GM21528 (cell line): Measurements from ENCODE around the gene TNFRSF11A.
A peak's percentile ranks its signal among the peaks of the same experiment; 100 is the strongest.

ENCODE experiments used
- ATAC-seq: cut with Tn5 transposase; IDR thresholded peaks from one replicate; pipeline ENCODE4 v1.9.1; 2021; ENCODE audit warnings: mild to moderate bottlenecking, moderate library complexity; ENCODE audit not compliant: unreplicated experiment, low FRiP score

TNFRSF11A gene

DNA sequence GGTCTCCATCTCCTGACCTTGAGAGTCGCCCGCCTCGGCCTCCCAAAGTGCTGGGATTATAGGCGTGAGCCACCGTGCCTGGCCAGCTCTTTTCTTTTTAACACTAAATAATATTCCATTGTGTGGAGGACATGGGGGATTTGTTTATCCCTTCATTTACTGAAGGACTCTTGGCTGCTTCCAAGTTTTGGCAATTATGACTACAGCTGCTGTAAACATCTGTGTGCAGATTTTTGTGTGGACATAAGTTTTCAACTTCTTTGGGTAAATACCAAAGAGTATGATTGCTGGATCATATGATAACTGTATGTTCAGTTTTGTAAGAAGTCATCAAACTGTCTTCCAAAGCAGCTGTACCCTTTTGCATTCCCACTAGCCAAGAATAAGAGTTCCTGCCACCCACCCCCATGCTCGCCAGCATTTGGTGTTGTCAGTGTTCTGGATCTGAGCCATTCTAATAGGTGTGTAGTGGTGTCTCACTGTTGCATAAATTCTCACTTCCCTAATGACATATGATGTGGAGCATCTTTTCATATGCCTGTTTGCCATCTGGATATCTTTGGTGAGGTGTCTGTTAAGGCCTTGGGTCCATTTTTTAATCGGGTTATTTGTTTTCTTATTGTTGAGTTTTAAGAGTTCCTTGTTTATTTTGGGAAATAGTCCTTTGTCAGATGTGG lies 52.2 kb downstream of the TNFRSF11A start:
- ATAC-seq = no peak

DNA sequence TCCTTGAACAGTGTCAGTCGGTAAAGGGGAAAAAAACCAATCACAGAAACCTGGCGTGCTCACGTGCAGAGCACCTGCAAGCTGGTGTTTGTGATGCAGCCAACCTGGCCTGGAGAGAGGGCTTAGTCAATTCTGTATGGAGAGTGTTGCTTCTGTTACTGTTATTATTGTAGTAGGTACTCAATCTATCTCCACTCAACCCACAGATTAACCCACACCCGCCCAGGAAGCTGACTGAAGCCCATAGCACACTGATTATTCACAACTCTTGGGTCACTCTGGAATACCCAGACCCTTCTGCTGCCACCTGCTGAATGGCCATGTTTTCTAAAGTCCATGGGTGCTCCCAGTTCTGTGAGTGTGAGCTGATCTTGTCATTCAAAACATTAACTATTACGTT lies 53.9 kb downstream of the TNFRSF11A start:
- no peak for ATAC-seq

DNA sequence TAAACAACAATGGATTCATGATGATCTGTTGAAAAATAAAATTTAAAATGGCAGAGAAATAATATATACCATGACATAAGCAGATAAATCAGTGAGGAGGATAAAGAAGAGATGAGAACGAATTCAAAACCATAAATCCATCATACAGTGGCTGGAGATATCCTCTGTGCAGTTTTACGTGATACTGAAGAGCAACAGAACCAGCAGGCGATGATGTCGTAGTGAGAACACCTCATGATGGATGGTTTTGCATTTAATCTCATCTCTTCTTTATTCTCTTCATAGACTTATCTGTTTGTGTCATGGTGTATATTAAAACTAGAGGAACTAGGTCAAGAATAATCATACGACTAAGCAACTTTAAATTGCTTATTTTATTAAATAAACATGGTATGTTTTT lies 56.3 kb downstream of the TNFRSF11A start:
- no peak for ATAC-seq

DNA sequence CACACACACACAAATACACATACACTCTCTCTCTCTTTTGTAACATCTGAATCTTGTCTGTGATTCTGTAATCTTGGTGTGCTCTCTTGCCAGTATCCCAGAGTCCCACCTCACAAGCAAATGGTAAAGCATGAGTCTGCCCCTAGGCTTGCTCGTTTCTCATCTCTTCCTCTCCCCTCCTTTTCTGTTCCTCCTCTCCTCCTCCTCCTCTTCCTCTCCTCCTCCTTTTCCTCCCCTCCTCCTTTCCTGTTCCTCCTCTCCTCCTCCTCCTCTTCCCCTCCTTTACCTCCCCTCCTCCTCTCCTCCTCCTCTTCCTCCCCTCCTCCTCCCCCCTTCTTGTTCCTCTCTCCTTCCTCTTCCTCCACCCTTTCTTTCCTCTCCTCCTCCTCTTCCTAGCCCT lies 59.0 kb downstream of the TNFRSF11A start:
- no peak for ATAC-seq

DNA sequence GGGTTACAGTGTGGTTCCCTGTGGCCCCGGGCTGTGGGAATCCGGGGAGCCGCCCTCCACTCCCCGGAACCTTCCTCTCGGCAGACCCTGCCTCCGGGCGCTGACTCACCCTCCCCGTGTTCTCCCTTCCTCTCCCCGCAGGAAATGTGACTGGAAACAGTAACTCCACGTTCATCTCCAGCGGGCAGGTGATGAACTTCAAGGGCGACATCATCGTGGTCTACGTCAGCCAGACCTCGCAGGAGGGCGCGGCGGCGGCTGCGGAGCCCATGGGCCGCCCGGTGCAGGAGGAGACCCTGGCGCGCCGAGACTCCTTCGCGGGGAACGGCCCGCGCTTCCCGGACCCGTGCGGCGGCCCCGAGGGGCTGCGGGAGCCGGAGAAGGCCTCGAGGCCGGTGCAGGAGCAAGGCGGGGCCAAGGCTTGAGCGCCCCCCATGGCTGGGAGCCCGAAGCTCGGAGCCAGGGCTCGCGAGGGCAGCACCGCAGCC lies 59.5 kb downstream of the TNFRSF11A start:
- no peak for ATAC-seq

DNA sequence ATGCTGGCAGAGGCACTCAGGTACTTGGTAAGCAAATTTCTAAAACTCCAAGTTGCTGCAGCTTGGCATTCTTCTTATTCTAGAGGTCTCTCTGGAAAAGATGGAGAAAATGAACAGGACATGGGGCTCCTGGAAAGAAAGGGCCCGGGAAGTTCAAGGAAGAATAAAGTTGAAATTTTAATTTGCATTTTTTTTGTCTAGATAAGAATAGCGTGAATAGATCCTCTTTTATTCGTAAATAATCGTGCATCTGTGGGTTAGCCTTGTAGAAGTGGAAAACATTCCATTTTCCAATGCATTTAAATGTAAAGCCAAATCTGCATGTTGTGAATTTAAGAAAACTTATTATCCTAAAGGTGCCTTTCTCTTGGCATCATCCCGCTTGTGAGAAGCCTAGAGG lies 61.0 kb downstream of the TNFRSF11A start:
- no peak for ATAC-seq

DNA sequence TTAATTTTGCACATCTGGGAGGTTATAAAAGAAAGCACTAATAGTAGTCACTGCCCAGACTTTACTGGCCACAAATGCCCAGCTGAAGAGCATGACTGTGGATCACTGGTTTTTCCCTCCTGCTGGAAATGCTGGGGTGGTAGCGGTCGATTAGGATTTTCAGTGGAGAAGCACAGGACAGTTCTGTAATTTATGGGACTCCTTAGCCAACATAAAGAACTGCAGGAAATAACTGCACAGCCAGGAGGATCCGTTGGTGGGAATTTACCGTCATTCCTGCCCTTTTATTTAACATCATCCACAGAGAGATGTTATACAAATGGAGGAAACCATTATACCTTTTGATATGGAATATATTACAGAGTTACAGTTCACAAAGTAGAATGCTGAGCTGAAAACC lies 61.5 kb downstream of the TNFRSF11A start:
- ATAC-seq = no peak

DNA sequence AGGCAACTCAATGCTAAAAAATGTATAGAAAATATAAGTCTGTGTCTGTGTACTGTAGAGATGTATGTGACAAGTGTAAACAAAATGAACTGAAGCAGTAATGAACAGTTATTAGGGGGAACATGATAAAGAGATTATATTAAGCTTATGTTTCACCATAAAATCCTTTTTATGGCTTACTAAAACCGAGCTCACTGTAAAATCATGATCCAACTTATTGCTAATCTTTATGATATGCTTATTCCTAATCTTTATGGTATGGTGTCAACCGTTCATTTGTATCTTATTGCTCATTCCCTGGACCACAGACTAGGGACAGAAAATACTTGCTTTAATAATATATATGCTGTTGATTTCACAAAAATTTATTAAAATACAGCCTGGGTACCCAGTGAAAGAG lies 62.1 kb downstream of the TNFRSF11A start:
- ATAC-seq = no peak

DNA sequence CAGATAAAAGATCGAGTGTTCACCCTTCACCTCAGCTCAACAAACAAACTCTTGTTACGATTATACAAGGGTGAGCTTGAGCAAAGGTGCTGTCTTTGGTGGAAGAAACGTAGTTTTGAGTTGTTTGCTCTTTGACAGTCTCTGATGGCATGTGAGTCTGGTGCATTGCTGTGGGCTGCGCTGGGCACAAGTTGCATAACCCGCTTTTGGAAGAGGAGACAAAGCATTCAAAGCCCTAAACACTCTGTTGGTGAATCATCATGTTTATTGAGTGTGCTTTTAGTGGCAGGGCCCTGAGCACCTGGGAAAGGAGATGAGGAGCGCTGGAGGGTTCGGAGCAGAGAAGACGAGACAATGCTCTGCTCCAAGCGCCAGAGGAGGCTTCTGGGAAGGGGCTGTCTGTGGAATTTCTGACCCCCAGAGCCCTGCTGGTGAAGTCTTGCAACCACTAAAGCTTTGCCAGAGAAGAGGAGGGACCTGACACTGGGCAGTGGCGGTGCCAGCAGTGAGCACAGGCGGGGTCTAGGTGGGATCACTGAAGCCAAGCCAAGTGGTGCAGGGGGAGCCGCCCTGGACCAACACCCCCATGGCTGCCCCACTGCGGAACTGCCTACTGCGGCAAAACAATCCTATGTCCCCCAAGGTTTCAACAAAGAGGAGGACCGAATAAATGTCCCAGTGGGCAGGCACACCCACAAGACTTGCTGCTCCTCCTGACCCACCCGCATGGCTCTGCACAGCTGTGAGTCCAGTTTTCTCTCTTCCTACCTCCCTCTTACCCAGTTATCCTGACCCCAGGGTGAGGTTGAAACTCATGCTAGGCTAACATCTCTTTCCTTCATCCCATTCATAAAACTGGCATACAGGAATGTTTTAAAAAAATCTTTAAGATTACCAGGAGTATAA lies 64.0 kb downstream of the TNFRSF11A start:
- no peak for ATAC-seq

DNA sequence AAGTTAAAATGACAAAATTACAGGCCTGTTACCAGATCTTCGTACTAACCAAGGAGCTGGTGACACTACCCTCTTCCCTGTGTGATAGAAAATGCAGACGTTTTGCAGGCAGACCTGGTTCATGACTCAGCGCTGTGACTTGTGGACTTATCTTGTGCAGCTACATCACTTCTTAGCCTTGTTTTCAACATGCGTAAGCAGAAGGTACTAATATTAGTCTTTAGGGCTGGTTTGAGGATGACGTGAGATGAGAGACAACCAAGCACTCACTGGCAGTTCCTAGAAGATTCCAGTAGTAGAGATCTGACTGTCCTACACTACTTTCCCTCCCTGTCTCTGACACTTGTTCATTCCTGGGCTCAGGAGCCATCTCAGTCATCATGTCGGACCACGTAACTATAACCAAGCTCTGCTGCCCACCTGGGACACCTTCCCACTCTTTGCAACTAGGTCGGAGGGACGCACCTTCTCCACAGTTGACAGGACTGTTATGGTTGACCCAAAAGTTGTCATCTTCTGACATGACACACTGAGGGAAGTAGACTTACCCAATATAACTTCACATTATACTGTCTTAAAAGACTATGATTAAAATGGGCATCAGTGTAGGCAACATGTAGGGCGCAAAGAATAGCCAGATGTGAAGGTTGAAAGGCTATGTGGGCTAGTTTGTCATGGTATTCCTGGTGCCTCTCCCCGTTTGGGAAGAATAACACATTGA lies 64.8 kb downstream of the TNFRSF11A start:
- ATAC-seq = no peak

DNA sequence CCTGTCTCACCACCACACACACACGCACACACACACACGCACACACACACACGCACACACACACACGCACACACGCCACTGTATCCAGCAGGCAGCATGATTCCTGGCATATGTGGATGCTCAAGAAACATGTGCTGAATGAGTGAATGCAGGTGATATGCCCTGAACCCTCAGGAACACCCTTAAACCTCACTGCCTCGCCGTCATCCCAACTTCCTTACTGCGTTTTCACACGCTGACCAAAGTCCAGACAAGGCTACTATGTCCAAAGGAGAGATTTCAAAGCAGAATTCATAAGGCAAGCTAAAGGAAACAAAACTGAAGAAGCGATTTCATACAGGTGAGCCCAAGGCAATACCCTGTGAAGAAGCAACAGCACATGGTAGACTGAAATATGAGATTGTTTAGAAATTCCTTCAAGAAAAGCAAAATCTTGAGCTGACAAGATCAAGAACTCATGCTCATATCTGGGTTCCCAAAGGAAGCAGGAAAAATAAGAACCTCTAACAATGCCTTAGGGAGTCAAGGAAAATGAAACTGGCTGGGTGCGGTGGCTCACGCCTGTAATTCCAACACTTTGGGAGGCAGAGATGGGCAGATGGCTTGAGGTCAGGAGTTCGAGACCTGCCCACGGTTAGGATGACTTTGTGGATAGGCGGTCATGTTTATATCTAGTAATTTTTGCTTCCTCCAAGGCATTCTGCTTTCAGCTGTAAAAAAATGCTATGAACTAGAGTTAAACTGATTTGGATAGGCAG lies 69.1 kb downstream of the TNFRSF11A start:
- ATAC-seq = no peak

DNA sequence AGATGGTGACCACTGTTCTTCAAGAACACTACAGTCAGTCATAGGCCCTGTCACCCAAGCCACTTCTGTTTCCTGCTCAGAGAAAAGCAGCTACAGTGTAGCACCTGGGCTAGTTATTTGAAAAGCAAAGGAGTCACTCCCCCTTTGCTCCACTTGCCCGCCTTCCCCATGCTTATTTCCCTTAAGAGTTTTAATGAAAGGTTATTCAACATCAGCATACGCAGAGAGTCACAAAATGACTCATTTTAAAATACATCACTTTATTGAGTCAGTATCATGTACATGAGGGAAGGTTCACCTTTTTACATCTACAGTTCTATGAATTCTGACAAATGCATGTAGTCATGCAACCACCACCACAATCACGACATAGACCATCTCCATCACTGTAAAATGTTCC lies 71.3 kb downstream of the TNFRSF11A start:
- no peak for ATAC-seq

DNA sequence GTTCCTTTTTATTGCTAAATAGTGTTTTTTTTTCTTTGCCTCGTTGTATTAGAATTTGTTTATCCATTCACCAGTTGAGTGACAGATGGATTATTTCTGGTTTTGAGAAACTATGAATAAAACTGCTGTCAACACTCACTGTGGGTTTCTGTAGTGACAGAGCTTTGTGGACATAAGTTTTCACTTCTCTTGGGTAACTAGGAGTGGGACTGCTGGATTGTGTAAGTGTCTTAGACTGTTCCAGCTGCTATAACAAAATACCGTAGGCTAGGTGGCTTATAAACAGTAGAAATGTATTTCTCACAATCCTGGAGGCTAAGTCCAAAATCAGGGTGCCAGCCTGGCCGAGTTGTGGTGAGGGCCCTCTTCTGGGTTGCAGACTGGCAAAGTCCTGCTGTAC lies 71.9 kb downstream of the TNFRSF11A start:
- no peak for ATAC-seq

DNA sequence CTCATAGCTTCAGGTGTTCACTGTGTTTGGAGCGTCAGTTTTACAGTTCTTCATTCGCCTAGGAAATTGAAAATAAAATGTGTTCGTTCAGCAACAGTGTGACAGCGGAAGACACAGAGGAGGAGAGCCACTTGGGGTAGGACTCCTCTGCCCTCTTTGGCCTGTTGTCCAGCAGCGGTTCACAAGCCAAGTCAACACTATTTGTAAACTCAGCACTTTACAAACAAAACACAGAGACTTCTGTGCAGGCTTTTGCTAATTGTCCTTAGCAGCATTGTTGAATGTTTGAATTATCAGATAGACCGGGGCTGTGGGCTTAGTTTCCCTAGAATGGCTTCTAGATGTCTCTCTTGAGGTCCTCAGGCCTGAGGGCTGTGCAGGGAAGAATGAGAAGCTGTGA lies 73.2 kb downstream of the TNFRSF11A start:
- no peak for ATAC-seq

DNA sequence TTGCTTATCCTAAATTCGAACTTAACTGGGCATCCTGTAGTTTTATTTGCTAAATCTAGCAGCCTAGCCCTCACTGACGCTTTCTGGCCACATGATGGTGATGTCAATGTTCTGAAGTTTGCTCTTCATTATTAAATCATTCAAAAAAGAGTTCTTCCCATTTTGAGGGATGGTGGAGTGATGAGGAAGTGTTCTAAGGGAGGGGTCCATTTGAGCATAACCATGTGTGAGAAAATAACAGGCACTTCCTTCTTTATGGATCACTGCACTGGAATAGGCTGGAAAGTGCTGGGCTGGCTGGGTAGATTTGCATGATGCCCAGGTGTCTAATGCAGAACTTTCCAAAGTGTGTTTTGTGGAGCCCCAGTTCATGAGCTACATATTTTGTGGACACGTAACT lies 74.2 kb downstream of the TNFRSF11A start:
- no peak for ATAC-seq

DNA sequence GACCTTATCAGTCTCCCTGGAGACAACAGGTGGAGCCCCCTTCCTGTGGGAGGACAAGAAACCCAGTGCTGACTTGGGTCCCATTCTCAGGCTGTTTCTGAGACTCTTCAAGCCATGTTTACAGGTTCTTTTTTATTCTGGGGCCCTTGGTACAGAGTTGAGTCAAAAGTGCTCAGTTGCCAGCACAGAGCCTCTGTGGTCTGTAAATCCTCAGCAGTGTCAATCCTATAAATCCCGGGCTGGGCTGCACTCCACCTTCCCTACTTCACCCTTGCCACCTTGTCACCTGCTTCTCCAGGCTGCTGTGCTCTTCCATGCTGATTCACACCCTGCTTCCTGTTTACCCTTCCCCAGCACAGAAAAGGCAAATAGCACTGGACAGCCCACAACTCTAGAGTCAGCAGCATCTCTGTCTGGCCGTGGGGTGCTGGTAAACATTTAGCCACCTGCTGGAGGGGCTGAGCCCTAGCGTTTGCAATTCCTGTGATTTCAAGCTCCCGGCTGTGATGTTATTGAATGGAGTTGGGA lies 74.7 kb downstream of the TNFRSF11A start:
- ATAC-seq = peak; percentile 57

DNA sequence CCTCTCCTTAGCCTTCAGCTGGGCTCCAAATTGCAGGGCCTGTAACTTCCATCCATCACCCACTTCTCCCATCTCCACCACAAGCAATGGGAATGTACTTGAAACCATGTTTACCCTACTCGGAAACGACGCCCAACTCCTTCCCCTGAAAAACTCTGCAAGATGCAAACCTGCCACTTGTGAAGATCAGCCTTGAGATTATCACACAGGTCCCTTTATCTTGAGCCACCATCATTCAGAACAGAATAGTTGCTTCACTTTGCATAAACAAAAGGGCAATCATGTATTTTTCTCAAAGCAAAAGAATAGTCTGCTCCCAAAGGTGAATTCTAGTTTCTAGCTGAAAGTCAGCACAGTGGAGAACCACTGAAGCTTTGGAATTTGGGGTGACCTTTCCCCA lies 75.8 kb downstream of the TNFRSF11A start:
- no peak for ATAC-seq

DNA sequence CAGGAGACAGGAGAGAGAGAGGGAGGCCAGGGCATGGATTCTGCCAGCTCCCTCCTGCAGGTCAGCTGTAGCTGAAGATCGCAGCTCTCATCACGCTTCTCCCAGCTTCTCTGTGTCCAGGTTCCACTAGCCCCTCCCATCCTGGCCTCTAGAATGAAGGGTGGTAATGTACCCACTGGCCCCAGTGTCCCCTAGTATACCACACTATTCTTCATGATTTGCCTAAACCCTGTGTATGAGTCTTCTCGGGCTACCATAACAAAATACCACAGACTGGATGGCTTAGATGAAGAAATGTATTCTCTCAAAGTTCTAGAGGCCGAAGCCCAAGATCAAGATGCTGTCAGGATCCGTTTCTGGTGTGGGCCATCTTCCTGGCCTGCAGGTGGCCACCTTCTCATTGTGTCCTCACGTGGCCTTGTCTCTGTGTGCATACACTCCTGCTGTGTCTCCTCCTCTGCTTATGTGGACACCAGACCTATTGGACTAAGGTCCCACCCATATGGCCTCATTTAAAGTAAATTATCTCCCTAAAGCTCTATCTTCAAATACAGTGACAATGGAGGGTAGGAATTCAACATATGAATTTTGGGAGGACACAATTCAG lies 77.3 kb downstream of the TNFRSF11A start:
- no peak for ATAC-seq

DNA sequence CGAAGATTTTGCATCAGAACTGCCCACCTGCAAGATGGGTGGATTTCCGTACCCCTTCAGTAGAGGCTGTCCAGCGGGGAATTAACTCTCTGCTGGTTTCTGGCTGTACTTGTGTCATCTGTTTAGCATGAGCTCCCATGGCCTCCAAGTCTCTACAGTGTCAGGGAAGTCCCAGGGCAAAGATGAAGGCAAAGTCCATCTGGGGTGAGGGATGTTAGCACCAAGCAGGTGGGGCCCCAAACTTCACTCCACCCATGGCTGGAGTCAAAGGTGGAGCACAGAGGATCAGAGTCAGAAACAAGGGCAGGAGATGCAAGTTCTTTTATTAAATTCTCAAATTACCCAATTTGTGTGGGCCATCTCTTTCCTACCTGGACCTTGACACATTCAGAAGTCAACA lies 78.0 kb downstream of the TNFRSF11A start:
- ATAC-seq = no peak

DNA sequence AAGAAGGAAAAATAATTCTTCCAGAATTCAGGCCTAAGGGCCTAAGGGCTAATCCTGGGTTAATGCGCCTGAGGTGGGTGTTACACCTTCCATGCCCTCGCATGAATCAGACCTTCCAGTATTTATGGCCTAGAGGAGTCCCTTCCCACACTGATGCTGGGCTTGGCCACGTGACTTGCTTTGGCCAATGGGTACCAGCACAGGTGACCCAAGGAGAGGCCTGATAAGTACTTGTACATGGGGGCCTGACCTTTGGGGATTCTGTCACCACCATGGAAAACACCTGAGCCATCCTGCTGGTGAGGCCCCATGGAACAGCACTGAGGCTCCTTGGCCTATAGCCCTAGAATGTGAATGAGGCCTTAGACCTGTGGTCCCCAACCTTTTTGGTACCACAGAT lies 79.8 kb downstream of the TNFRSF11A start:
- no peak for ATAC-seq
